ENCODE results near the gene HEATR3. TPM values are rescaled to one million over a fixed set of nuclear protein-coding genes. Genes with fewer than 3 reads are reported as not detected.

Gene HEATR3
- total RNA-seq, 4 donors from 2014 or later: 17.6 to 42.2 (median 25.8) TPM

- WGBS, 2 donors (ENCODE audit: low coverage in 1 of 2): 98% methylated on average over 5 of the region's 5 CpGs; no CpG with 5 or more reads in 1 of the 2 donors
- no peak overlapping the region for H3K4me3 ChIP-seq
- no peaks in the 10 kb centered on the region for H3K9me3 ChIP-seq
- H3K4me1 ChIP-seq: peaks cover 5 to 27% (median 23%) of the 10 kb centered on the region in 4 donors
- H3K36me3 ChIP-seq: no peaks in the 10 kb centered on the region
- H3K27me3 ChIP-seq: no peaks in the 10 kb centered on the region
- no peak for TF ChIP-seq POLR2AphosphoS5 (IDR thresholded peaks at IDR 0.05)
- no peak for TF ChIP-seq CTCF (IDR thresholded peaks at IDR 0.05)
- no peak for TF ChIP-seq POLR2A (IDR thresholded peaks at IDR 0.05)
- no peak for TF ChIP-seq EP300 (IDR thresholded peaks at IDR 0.05; ENCODE audit: low read depth)
- in situ Hi-C loops (cut with MboI; ENCODE audit: low pct_ligation_motif_present in 1 of 4, low pct_unique_long_range_greater_than_20kb in 1 of 4, low sequenced_read_pairs in 3 of 4) (no loop called here), intact Hi-C loops (cut with DNase I; ENCODE audit: low total_unique reads) (loop anchor here (5.0 kb wide), 1 partner anchor 56 kb away; no protein-coding TSS in a partner anchor)
- DNase-seq: no peak
- H3K27ac ChIP-seq: no peak overlapping the region
Observed at GRCh38 chr16:50151322-50151721, 85.6 kb downstream of the HEATR3 start.

DNA sequence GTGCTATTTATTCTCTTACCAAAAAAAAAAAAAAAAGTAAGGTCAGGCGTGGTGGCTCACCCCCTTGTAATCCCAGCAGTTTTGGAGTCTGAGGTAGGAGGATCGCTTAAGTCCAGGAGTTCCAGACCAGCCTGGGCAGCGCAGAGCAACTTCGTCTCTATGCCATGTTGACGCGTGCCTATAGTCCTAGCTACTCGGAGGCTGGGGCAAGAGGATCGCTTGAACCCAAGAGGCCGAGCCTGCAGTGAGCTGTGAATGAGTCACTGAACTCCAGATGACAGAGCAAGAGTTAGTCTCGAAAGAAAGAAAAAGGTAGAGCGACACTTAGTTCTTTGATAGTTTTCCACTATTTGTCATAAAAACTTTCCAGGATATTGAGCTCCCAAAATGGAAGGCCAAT is 86.0 kb downstream of the HEATR3 start:
- DNase-seq: no peak
- 88 to 92% methylated on average over 5 to 11 of the region's 11 CpGs for WGBS, 2 donors (ENCODE audit: low coverage in 1 of 2)
- peak overlapping the region in 3 of 4 donors; percentile 84 to 95 (median 88) for H3K4me3 ChIP-seq
- intact Hi-C loops (cut with DNase I; ENCODE audit: low total_unique reads) (loop anchor here (5.0 kb wide), 1 partner anchor 56 kb away; no protein-coding TSS in a partner anchor), in situ Hi-C loops (cut with MboI; ENCODE audit: low pct_ligation_motif_present in 1 of 4, low pct_unique_long_range_greater_than_20kb in 1 of 4, low sequenced_read_pairs in 3 of 4) (no loop called here)
- H3K27me3 ChIP-seq: no peaks in the 10 kb centered on the region
- no peaks in the 10 kb centered on the region for H3K36me3 ChIP-seq
- peak overlapping the region; percentile 94 to 99 (median 98) for H3K27ac ChIP-seq
- peaks cover 9 to 31% (median 26%) of the 10 kb centered on the region in 4 donors for H3K4me1 ChIP-seq
- TF ChIP-seq POLR2A (IDR thresholded peaks at IDR 0.05) (no peak), EP300 (IDR thresholded peaks at IDR 0.05; ENCODE audit: low read depth) (no peak), CTCF (IDR thresholded peaks at IDR 0.05) (no peak), POLR2AphosphoS5 (IDR thresholded peaks at IDR 0.05) (no peak)
- H3K9me3 ChIP-seq: no peaks in the 10 kb centered on the region

DNA sequence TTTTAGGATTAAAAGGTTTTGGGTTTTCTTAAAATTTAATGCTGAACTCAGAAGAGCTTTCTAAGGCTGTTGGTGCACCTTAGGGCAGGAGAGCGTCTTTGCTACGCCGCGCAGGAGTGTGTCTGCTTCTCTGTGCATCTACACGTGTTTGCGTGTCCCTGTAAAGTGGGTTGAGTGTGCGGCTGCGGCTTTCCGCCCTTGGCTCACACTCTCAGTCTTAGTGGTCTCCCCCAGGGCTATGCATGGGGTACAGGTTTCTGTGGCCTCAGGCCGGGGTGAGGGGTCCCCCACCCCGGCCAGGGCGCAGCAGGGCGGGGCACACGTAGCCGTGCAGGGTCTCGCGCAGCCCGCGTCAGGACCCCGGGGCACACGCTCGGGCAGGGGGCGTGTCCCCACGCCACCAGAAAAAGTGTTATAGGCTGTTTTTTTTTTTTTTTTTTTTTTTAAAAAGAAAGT is 86.6 kb downstream of the HEATR3 start:
- TF ChIP-seq EP300 (IDR thresholded peaks at IDR 0.05; ENCODE audit: low read depth) (no peak), POLR2A (IDR thresholded peaks at IDR 0.05) (no peak), POLR2AphosphoS5 (IDR thresholded peaks at IDR 0.05) (no peak), CTCF (IDR thresholded peaks at IDR 0.05) (peak in 1 of 5 experiments; percentile 26)
- in situ Hi-C loops (cut with MboI; ENCODE audit: low pct_ligation_motif_present in 1 of 4, low pct_unique_long_range_greater_than_20kb in 1 of 4, low sequenced_read_pairs in 3 of 4) (no loop called here), intact Hi-C loops (cut with DNase I; ENCODE audit: low total_unique reads) (loop anchor here (5.0 kb wide), 1 partner anchor 55 kb away; no protein-coding TSS in a partner anchor)
- Histone ChIP-seq H3K27ac (peak overlapping the region; percentile 94 to 99 (median 98)), H3K36me3 (no peaks in the 10 kb centered on the region), H3K9me3 (no peaks in the 10 kb centered on the region), H3K4me1 (peaks cover 15 to 38% (median 31%) of the 10 kb centered on the region in 4 donors), H3K4me3 (peak overlapping the region; percentile 84 to 95 (median 88)), H3K27me3 (no peaks in the 10 kb centered on the region)
- WGBS, 2 donors (ENCODE audit: low coverage in 1 of 2): 0 to 1% methylated on average over 15 to 24 of the region's 24 CpGs
- peak; percentile 62 for DNase-seq

- Histone ChIP-seq H3K27ac (peak within 1 kb of the TSS; percentile 94 to 99 (median 98)), H3K4me1 (peaks cover 15 to 44% (median 31%) of the 10 kb centered on the region in 4 donors), H3K4me3 (peak within 1 kb of the TSS; percentile 84 to 97 (median 92)), H3K9me3 (no peaks in the 10 kb centered on the region), H3K27me3 (no peaks in the 10 kb centered on the region), H3K36me3 (no peaks in the 10 kb centered on the region)
- 0 to 1% methylated on average over 6 to 43 of the region's 114 CpGs for WGBS, 2 donors (ENCODE audit: low coverage in 1 of 2)
- peak; percentile 91 for DNase-seq
- intact Hi-C loops (cut with DNase I; ENCODE audit: low total_unique reads) (loop anchor here (5.0 kb wide), 1 partner anchor 54 kb away; no protein-coding TSS in a partner anchor), in situ Hi-C loops (cut with MboI; ENCODE audit: low pct_ligation_motif_present in 1 of 4, low pct_unique_long_range_greater_than_20kb in 1 of 4, low sequenced_read_pairs in 3 of 4) (no loop called here)
- TF ChIP-seq CTCF (IDR thresholded peaks at IDR 0.05) (no peak), POLR2AphosphoS5 (IDR thresholded peaks at IDR 0.05) (peak; percentile 77 to 92 (median 91)), EP300 (IDR thresholded peaks at IDR 0.05; ENCODE audit: low read depth) (no peak), POLR2A (IDR thresholded peaks at IDR 0.05) (peak; percentile 75)
Observed at GRCh38 chr16:50152807-50153595, 87.2 kb downstream of the HEATR3 start, which contains the start of gene TENT4B. Gene TENT4B (plus strand): TSS chr16:50153306. CDS start chr16:50153622, 316 bp downstream.

All from transverse colon (tissue), 4 donors.